Eye (tissue), 1 donor: ENCODE results near the gene PCDH7.

ENCODE experiments used
- DNase-seq: peaks from one replicate; pipeline ENCODE4 v3.0.0-alpha.2; 2015

Gene PCDH7

GRCh38 chr4:30726090-30726675 lies 6.0 kb downstream of the PCDH7 start:
- no peak for DNase-seq

- DNase-seq: no peak
Observed at GRCh38 chr4:30727409-30727808, 7.2 kb downstream of the PCDH7 start.

GRCh38 chr4:30728311-30728710 lies 8.1 kb downstream of the PCDH7 start:
- DNase-seq: no peak

- no peak for DNase-seq
Observed at GRCh38 chr4:30743897-30744296, 23.7 kb downstream of the PCDH7 start.

GRCh38 chr4:30744386-30744785 lies 24.2 kb downstream of the PCDH7 start:
- no peak for DNase-seq

GRCh38 chr4:30744957-30745640 lies 24.9 kb downstream of the PCDH7 start:
- no peak for DNase-seq

GRCh38 chr4:30746735-30747134 lies 26.6 kb downstream of the PCDH7 start:
- no peak for DNase-seq

GRCh38 chr4:30753316-30753715 lies 33.1 kb downstream of the PCDH7 start:
- DNase-seq: no peak

- DNase-seq: no peak
Observed at GRCh38 chr4:30754021-30754420, 33.9 kb downstream of the PCDH7 start.

GRCh38 chr4:30755346-30755745 lies 35.2 kb downstream of the PCDH7 start:
- no peak for DNase-seq

GRCh38 chr4:30756553-30756952 lies 36.4 kb downstream of the PCDH7 start:
- DNase-seq: no peak

GRCh38 chr4:30757357-30757756 lies 37.2 kb downstream of the PCDH7 start:
- no peak for DNase-seq

- no peak for DNase-seq
Observed at GRCh38 chr4:30760551-30760950, 40.4 kb downstream of the PCDH7 start.

- DNase-seq: no peak
Observed at GRCh38 chr4:30763321-30763727, 43.2 kb downstream of the PCDH7 start.

GRCh38 chr4:30765022-30765421 lies 44.9 kb downstream of the PCDH7 start:
- no peak for DNase-seq

- DNase-seq: no peak
Observed at GRCh38 chr4:30767147-30767845, 47.1 kb downstream of the PCDH7 start.

- no peak for DNase-seq
Observed at GRCh38 chr4:30768277-30768676, 48.1 kb downstream of the PCDH7 start.

GRCh38 chr4:30769093-30769492 lies 48.9 kb downstream of the PCDH7 start:
- DNase-seq: peak; percentile 50

- DNase-seq: peak; percentile 47
Observed at GRCh38 chr4:30770049-30770549, 49.9 kb downstream of the PCDH7 start.

- DNase-seq: no peak
Observed at GRCh38 chr4:30770812-30771211, 50.6 kb downstream of the PCDH7 start.

- DNase-seq: no peak
Observed at GRCh38 chr4:30776451-30776850, 56.3 kb downstream of the PCDH7 start.

- no peak for DNase-seq
Observed at GRCh38 chr4:30776921-30777415, 56.8 kb downstream of the PCDH7 start.
